CD4-positive, CD25-positive, alpha-beta regulatory T cell (primary cell): ENCODE data around the gene EMC10. TPM values are rescaled to one million over a fixed set of nuclear protein-coding genes. Genes with fewer than 3 reads are reported as not detected.
"Not testable (repeated sequence)": the region's sequence is repeated elsewhere in the genome, so short reads cannot be mapped to it uniquely, and the experiment has no call there.

Experiments
- ATAC-seq, 2 donors: fragments of 150-1000 bp; cut with Tn5 transposase; one replicate each; pipeline ENCODE4 v1.10.0; 2021; ENCODE audit warnings: low read depth in 2 of 2, moderate number of reproducible peaks in 2 of 2, moderate library complexity in 1 of 2
- DNase-seq, 3 donors: peaks; one replicate each; pipeline versions ENCODE4 v3.0.0 to v3.0.0-alpha.2; 2012 to 2022; ENCODE audit warnings: mixed read lengths in 1 of 3
- H3K27ac ChIP-seq: one replicate; pipeline ENCODE4 v1.7.0; 2013; ENCODE audit warnings: mild to moderate bottlenecking, low read length; ENCODE audit not compliant: insufficient read depth, poor library complexity, severe bottlenecking
- H3K27me3 ChIP-seq: one replicate; pipeline ENCODE4 v1.7.0; 2013; ENCODE audit warnings: low read length; ENCODE audit not compliant: control insufficient read depth, insufficient read depth
- H3K36me3 ChIP-seq: one replicate; pipeline ENCODE4 v1.7.0; 2013; ENCODE audit warnings: mild to moderate bottlenecking, low read length, moderate library complexity; ENCODE audit not compliant: control insufficient read depth, insufficient read depth
- H3K4me1 ChIP-seq: 2 replicates; pipeline ENCODE4 v1.7.0; 2013; ENCODE audit warnings: mild to moderate bottlenecking, low read length; ENCODE audit not compliant: insufficient read depth, control insufficient read depth, poor library complexity, severe bottlenecking
- H3K4me3 ChIP-seq: one replicate; pipeline ENCODE4 v1.7.0; 2013; ENCODE audit warnings: low read depth, mild to moderate bottlenecking, low read length, moderate library complexity
- H3K9me3 ChIP-seq, 2 experiments: 1 replicate in 1 of 2; 2 replicates in 1 of 2; pipeline ENCODE4 v1.7.0; 2013; ENCODE audit warnings: low read length in 2 of 2, mild to moderate bottlenecking in 1 of 2, moderate library complexity in 1 of 2; ENCODE audit not compliant: control insufficient read depth in 2 of 2
- H3K27ac Mint-ChIP-seq, 3 donors: one replicate each; pipeline ENCODE4 v1.8.0; 2020 to 2022; ENCODE audit warnings: mild to moderate bottlenecking in 3 of 3, mixed read lengths in 3 of 3, moderate library complexity in 2 of 3
- H3K27me3 Mint-ChIP-seq: one replicate; pipeline ENCODE4 v1.8.0; 2022; ENCODE audit warnings: mild to moderate bottlenecking, mixed read lengths
- H3K36me3 Mint-ChIP-seq: one replicate; pipeline ENCODE4 v1.8.0; 2020; ENCODE audit warnings: mixed read lengths
- H3K4me1 Mint-ChIP-seq, 4 donors: one replicate each; pipeline ENCODE4 v1.8.0; 2020 to 2022; ENCODE audit warnings: mixed read lengths in 4 of 4, mild to moderate bottlenecking in 1 of 4
- H3K4me3 Mint-ChIP-seq, 4 donors: one replicate each; pipeline ENCODE4 v1.8.0; 2020 to 2022; ENCODE audit warnings: mild to moderate bottlenecking in 4 of 4, mixed read lengths in 4 of 4, moderate library complexity in 3 of 4
- H3K9me3 Mint-ChIP-seq, 7 donors: one replicate each; pipeline ENCODE4 v1.8.0; 2020 to 2022; ENCODE audit warnings: mixed read lengths in 7 of 7, mild to moderate bottlenecking in 3 of 7, moderate library complexity in 2 of 7
- polyA plus RNA-seq, 4 donors: library from polyadenylated mRNA; unstranded; fragments of 300-500 nt; fragmentation: Illumina TruSeq; gene quantifications; one replicate each; pipeline ENCODE4 v1.2.3, GENCODE V29; 2021
- total RNA-seq: library from RNA; stranded (reverse); gene quantifications from one replicate; pipeline ENCODE4 v1.2.3, GENCODE V29; 2022

EMC10 gene
- total and polyA plus RNA-seq, 5 donors from 2014 or later, result 8.0 to 83.7 (median 9.9) TPM

GRCh38 chr19:50432221-50433028, 43.9 kb upstream of the EMC10 start, which contains the start of gene MYBPC2:
Gene MYBPC2, plus strand, starts transcription at chr19:50432892. Its CDS starts 62 bp downstream, at chr19:50432954.
- Histone ChIP-seq H3K27ac (peak within 1 kb of the TSS; percentile 65), H3K4me1 (peaks cover 11% of the 10 kb centered on the region), H3K4me3 (peak within 1 kb of the TSS; percentile 85), H3K9me3 (no peaks in the 10 kb centered on the region), H3K36me3 (no peaks in the 10 kb centered on the region), H3K27me3 (no peaks in the 10 kb centered on the region)
- ATAC-seq (no peak), DNase-seq (no peak)
- peaks cover 0 to 23% (median 7%) of the 10 kb centered on the region in 4 donors for H3K4me1 Mint-ChIP-seq
- H3K4me3 Mint-ChIP-seq, result peak within 1 kb of the TSS; percentile 93 to 96 (median 94)
- H3K27ac Mint-ChIP-seq, result peak within 1 kb of the TSS in 2 of 3 donors; percentile 81 to 89
- peaks cover 34% of the 10 kb centered on the region for H3K27me3 Mint-ChIP-seq
- no peaks in the 10 kb centered on the region for H3K36me3 Mint-ChIP-seq
- peaks cover 0 to 4% (median 0%) of the 10 kb centered on the region in 7 donors for H3K9me3 Mint-ChIP-seq

- Histone ChIP-seq H3K27me3 (no peaks in the 10 kb centered on the region), H3K36me3 (no peaks in the 10 kb centered on the region), H3K27ac (no peak overlapping the region), H3K4me3 (no peak overlapping the region), H3K4me1 (peaks cover 11% of the 10 kb centered on the region), H3K9me3 (no peaks in the 10 kb centered on the region)
- H3K27ac Mint-ChIP-seq, result no peak overlapping the region
- no peaks in the 10 kb centered on the region for H3K36me3 Mint-ChIP-seq
- H3K9me3 Mint-ChIP-seq, result peaks cover 0 to 4% (median 0%) of the 10 kb centered on the region in 7 donors
- peaks cover 0 to 23% (median 7%) of the 10 kb centered on the region in 4 donors for H3K4me1 Mint-ChIP-seq
- DNase-seq, result no peak
- ATAC-seq, result no peak
- H3K4me3 Mint-ChIP-seq, result peak overlapping the region; percentile 55 to 92 (median 74)
- H3K27me3 Mint-ChIP-seq, result peaks cover 41% of the 10 kb centered on the region
These were observed 42.8 kb upstream of the EMC10 start for GRCh38 chr19:50433201-50434180.

GRCh38 chr19:50434525-50434924, 41.8 kb upstream of the EMC10 start:
- H3K4me3 ChIP-seq, result no peak overlapping the region
- Mint-ChIP-seq H3K36me3 (no peaks in the 10 kb centered on the region), H3K27me3 (peaks cover 41% of the 10 kb centered on the region), H3K9me3 (peaks cover 0 to 3% (median 0%) of the 10 kb centered on the region in 7 donors), H3K4me3 (peak overlapping the region in 2 of 4 donors; percentile 20 to 24), H3K4me1 (peaks cover 0 to 19% (median 7%) of the 10 kb centered on the region in 4 donors), H3K27ac (no peak overlapping the region)
- no peaks in the 10 kb centered on the region for H3K27me3 ChIP-seq
- DNase-seq (no peak), ATAC-seq (no peak)
- peaks cover 11% of the 10 kb centered on the region for H3K4me1 ChIP-seq
- H3K27ac ChIP-seq, result no peak overlapping the region
- no peaks in the 10 kb centered on the region for H3K36me3 ChIP-seq
- H3K9me3 ChIP-seq, result no peaks in the 10 kb centered on the region

GRCh38 chr19:50435221-50435620, 41.1 kb upstream of the EMC10 start:
- H3K27me3 Mint-ChIP-seq, result peaks cover 37% of the 10 kb centered on the region
- H3K4me1 Mint-ChIP-seq, result peaks cover 0 to 21% (median 7%) of the 10 kb centered on the region in 4 donors
- H3K4me3 Mint-ChIP-seq, result no peak overlapping the region
- ATAC-seq (no peak), DNase-seq (no peak)
- H3K36me3 Mint-ChIP-seq, result peaks cover 4% of the 10 kb centered on the region
- H3K27ac ChIP-seq, result no peak overlapping the region
- H3K36me3 ChIP-seq, result no peaks in the 10 kb centered on the region
- no peak overlapping the region for H3K4me3 ChIP-seq
- no peaks in the 10 kb centered on the region for H3K27me3 ChIP-seq
- peaks cover 11% of the 10 kb centered on the region for H3K4me1 ChIP-seq
- H3K9me3 ChIP-seq, result no peaks in the 10 kb centered on the region
- peaks cover 0 to 3% (median 0%) of the 10 kb centered on the region in 7 donors for H3K9me3 Mint-ChIP-seq
- H3K27ac Mint-ChIP-seq, result no peak overlapping the region

- Histone ChIP-seq H3K4me1 (peaks cover 11% of the 10 kb centered on the region), H3K36me3 (no peaks in the 10 kb centered on the region), H3K4me3 (no peak overlapping the region), H3K9me3 (no peaks in the 10 kb centered on the region), H3K27ac (no peak overlapping the region), H3K27me3 (no peaks in the 10 kb centered on the region)
- Mint-ChIP-seq H3K4me1 (peaks cover 0 to 20% (median 7%) of the 10 kb centered on the region in 4 donors), H3K27ac (no peak overlapping the region), H3K36me3 (peaks cover 4% of the 10 kb centered on the region), H3K4me3 (no peak overlapping the region), H3K27me3 (peaks cover 36% of the 10 kb centered on the region), H3K9me3 (peaks cover 0 to 3% (median 0%) of the 10 kb centered on the region in 7 donors)
- no peak for ATAC-seq
- DNase-seq, result no peak
These were observed 40.7 kb upstream of the EMC10 start for GRCh38 chr19:50435627-50436026.

- DNase-seq (no peak), ATAC-seq (no peak)
- Histone ChIP-seq H3K4me1 (no peaks in the 10 kb centered on the region), H3K36me3 (no peaks in the 10 kb centered on the region), H3K4me3 (no peak overlapping the region), H3K27ac (no peak overlapping the region), H3K27me3 (no peaks in the 10 kb centered on the region), H3K9me3 (no peaks in the 10 kb centered on the region)
- Mint-ChIP-seq H3K27ac (no peak overlapping the region), H3K36me3 (peaks cover 4% of the 10 kb centered on the region), H3K27me3 (peaks cover 21% of the 10 kb centered on the region), H3K4me1 (peaks cover 0 to 4% (median 2%) of the 10 kb centered on the region in 4 donors), H3K4me3 (no peak overlapping the region), H3K9me3 (peaks cover 0 to 3% (median 0%) of the 10 kb centered on the region in 7 donors)
These were observed 38.4 kb upstream of the EMC10 start for GRCh38 chr19:50437862-50438449.

- H3K9me3 Mint-ChIP-seq, H3K9me3 ChIP-seq, H3K4me3 ChIP-seq, H3K4me1 Mint-ChIP-seq, H3K27ac ChIP-seq, H3K27me3 ChIP-seq, H3K4me1 ChIP-seq, H3K36me3 ChIP-seq, ATAC-seq, H3K4me3 Mint-ChIP-seq, DNase-seq, H3K36me3 Mint-ChIP-seq: not testable (repeated sequence)
- Mint-ChIP-seq H3K27ac (peak overlapping the region in 1 of 3 donors; percentile 7), H3K27me3 (peaks cover 16% of the 10 kb centered on the region)
These were observed 37.2 kb upstream of the EMC10 start for GRCh38 chr19:50439130-50439529.
